HG02623 (cell line): ENCODE results near the gene SBNO2.

Source experiments
- ATAC-seq: cut with Tn5 transposase; IDR thresholded peaks from one replicate; pipeline ENCODE4 v1.9.1; 2021; ENCODE audit warnings: moderate library complexity; ENCODE audit not compliant: unreplicated experiment

Gene SBNO2

GRCh38 chr19:1154731-1155351, 19.2 kb downstream of the SBNO2 start:
- no peak for ATAC-seq

GRCh38 chr19:1153891-1154730, 20.0 kb downstream of the SBNO2 start:
- no peak for ATAC-seq

GRCh38 chr19:1151917-1152587, 22.0 kb downstream of the SBNO2 start:
- ATAC-seq, result no peak

- ATAC-seq, result no peak
These were observed 22.9 kb downstream of the SBNO2 start for GRCh38 chr19:1151037-1151724.

GRCh38 chr19:1150333-1151036, 23.6 kb downstream of the SBNO2 start:
- no peak for ATAC-seq

- ATAC-seq, result no peak
These were observed 24.6 kb downstream of the SBNO2 start for GRCh38 chr19:1149259-1150045.

- ATAC-seq, result no peak
These were observed 26.0 kb downstream of the SBNO2 start for GRCh38 chr19:1147934-1148549.

- no peak for ATAC-seq
These were observed 26.9 kb downstream of the SBNO2 start for GRCh38 chr19:1146858-1147780.

GRCh38 chr19:1146412-1146699, 27.7 kb downstream of the SBNO2 start:
- ATAC-seq, result no peak

- ATAC-seq, result no peak
These were observed 28.2 kb downstream of the SBNO2 start for GRCh38 chr19:1145635-1146411.

GRCh38 chr19:1144741-1145140, 29.3 kb downstream of the SBNO2 start:
- ATAC-seq, result no peak

- ATAC-seq, result no peak
These were observed 30.2 kb downstream of the SBNO2 start for GRCh38 chr19:1143828-1144399.

- no peak for ATAC-seq
These were observed 32.1 kb downstream of the SBNO2 start for GRCh38 chr19:1141944-1142343.

GRCh38 chr19:1140272-1141027, 33.6 kb downstream of the SBNO2 start:
- no peak for ATAC-seq

GRCh38 chr19:1139126-1139525, 34.9 kb downstream of the SBNO2 start:
- ATAC-seq, result no peak

GRCh38 chr19:1138121-1138520, 35.9 kb downstream of the SBNO2 start:
- no peak for ATAC-seq
